Retinal pigment epithelial cell (primary cell): Measurements from ENCODE around the gene ANXA4.
"Not testable (repeated sequence)": the region's sequence is repeated elsewhere in the genome, so short reads cannot be mapped to it uniquely, and the experiment has no call there.

Experiments
- DNase-seq: peaks from one replicate; pipeline ENCODE4 v3.0.0-alpha.2; 2010; ENCODE audit warnings: low read depth
- H3K4me3 ChIP-seq: 2 replicates; pipeline ENCODE4 v1.5.1; 2011; ENCODE audit warnings: mild to moderate bottlenecking, low read length, control low read depth, moderate library complexity
- CTCF ChIP-seq: conservative IDR thresholded peaks from 2 replicates; pipeline ENCODE4 v1.5.1; 2011; ENCODE audit warnings: low read depth, low read length, control low read depth, inconsistent platforms

The ANXA4 gene

GRCh38 chr2:69798909-69799526 is 57.1 kb downstream of the ANXA4 start:
- DNase-seq = peak; percentile 29
- no peak for TF ChIP-seq CTCF
- peak overlapping the region; percentile 26 for H3K4me3 ChIP-seq

- no peak for DNase-seq
- H3K4me3 ChIP-seq = no peak overlapping the region
- TF ChIP-seq CTCF = no peak
Observed at GRCh38 chr2:69801745-69802290, 59.9 kb downstream of the ANXA4 start.

GRCh38 chr2:69802781-69803367 is 60.9 kb downstream of the ANXA4 start:
- DNase-seq, H3K4me3 ChIP-seq: not testable (repeated sequence)

DNA sequence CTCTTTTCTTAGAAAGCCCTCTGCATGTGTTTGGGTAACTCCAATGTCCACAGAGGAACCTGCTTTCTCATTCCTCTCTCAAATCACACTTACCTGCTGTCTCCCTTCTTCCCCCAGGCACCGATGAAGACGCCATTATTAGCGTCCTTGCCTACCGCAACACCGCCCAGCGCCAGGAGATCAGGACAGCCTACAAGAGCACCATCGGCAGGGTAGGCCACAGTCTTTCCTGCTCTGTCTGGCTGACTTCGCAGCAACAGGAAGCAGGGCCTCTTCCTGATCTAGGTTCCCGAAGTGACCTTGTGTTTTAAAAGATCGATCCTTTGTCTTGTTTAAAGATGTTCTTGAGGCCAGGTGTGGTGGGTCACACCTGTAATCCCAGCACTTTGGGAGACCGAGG is 62.5 kb downstream of the ANXA4 start:
- DNase-seq = no peak
- TF ChIP-seq CTCF = no peak
- H3K4me3 ChIP-seq = no peak overlapping the region

DNA sequence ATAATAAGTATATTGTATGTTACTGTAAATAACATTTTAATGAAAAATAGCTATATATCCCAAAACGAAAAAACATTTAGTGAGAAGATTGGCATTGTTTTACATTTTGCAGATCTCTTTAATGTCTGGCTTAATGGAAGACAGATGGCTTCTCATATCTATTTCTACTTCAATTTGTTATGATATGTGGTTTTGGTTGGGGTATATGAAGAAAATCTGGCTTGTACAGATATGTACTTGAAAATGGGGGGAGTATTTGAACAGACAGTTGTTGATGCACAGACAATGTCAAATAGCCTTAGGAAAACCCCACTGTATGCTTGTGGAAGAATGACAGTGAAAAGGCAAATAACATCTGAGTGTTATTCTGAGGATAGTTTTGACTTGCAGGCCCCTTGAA is 64.0 kb downstream of the ANXA4 start:
- H3K4me3 ChIP-seq = no peak overlapping the region
- no peak for DNase-seq
- no peak for TF ChIP-seq CTCF

- no peak for TF ChIP-seq CTCF
- H3K4me3 ChIP-seq = no peak overlapping the region
- DNase-seq = no peak
Observed at GRCh38 chr2:69807821-69808540, 66.0 kb downstream of the ANXA4 start.

GRCh38 chr2:69810550-69810949 is 68.6 kb downstream of the ANXA4 start:
- DNase-seq = no peak
- no peak for TF ChIP-seq CTCF
- H3K4me3 ChIP-seq = no peak overlapping the region
